ENCODE measurements around the gene KARS1.
A peak's percentile ranks its signal among the peaks of the same experiment; 100 is the strongest.
"Not testable (repeated sequence)": the region's sequence is repeated elsewhere in the genome, so short reads cannot be mapped to it uniquely, and the experiment has no call there.

The KARS1 gene

GRCh38 chr16:75622761-75623605 is 24.5 kb downstream of the KARS1 start, which contains the start of gene ADAT1:
TSS of gene ADAT1 (minus strand) at chr16:75623281. CDS start at chr16:75620799, 2,482 bp downstream.
- DNase-seq, result peak; percentile 99

GRCh38 chr16:75621170-75621477 is 26.3 kb downstream of the KARS1 start:
- peak; percentile 23 for DNase-seq

DNA sequence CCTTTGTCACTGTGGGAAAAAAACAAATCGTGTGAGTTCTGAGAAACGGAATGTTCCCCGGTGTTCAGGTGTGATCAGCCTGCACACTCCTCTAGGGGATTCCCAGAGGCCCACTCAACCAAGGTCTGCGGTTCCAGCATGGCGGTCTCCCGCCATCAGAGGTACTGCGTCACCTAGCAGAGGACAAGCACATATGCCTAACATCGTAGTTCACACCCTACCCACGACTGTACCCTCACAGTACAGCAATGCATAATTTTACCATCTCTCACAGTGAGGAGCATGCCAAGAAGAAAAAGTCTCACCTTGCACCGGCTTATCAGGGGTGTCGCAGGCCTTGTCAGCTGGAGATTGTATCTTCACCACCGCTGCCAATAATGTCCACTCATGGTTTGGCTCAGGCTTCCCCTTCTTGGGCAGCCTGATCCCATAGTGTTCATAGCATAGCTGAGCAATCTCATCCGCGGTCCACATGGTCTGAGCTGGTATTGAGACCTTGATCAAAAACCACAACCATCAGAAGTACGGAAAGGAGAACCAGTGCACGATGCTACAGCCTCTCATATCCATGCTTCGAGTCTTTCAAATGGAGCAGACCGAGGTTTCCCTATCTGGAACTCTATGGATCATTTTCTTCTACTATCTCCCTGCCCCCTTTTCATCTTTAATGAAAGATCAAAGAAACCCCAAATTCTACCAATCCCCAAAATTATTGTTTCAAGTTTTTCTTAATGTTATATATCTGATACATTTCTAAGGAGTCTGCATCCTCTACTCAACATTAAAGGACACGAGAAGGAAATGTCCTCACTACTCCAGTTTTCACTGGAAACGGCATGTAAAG is 26.9 kb downstream of the KARS1 start:
- DNase-seq, result no peak

DNA sequence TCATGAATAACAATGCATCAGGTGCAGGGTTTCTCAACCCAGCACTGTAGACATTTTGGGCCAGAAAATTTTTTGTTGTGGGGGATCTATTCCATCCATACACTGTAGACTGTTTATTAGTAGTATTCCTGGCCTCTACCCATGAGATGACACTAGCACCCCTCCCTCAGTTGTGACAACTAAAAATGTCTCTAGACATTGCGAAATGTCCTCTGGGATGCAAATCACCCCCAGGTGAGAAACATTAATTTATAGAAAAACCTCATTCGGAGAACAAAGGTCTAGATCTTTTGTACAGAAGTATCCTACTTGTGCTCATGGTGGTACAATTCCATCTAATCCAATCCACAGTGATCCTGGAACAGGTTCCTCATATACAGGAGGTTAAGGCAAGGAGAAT is 28.7 kb downstream of the KARS1 start:
- DNase-seq, result no peak

DNA sequence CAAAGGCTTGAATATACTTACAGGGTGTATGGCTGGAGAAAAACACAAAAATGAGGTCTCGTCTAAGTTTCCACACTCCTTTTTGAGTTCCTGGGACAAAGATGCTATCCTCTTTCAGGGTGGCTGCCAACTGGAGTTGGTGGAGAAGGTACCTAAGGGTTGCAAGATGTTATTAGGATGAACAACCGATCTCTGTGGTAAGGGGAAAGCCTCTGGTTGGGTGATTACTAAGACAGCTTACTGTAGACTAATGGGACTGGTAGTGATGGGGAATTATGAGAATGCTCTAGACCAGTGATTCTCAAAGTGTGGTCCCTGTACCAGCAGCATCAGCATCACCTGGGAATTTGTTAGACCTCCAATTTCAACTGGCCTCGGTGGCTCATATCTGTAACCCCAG is 30.3 kb downstream of the KARS1 start:
- DNase-seq, result no peak

- no peak for DNase-seq
Measured at GRCh38 chr16:75616521-75617010, 30.9 kb downstream of the KARS1 start.

GRCh38 chr16:75615619-75616018 is 31.8 kb downstream of the KARS1 start:
- no peak for DNase-seq

GRCh38 chr16:75614066-75614897 is 33.2 kb downstream of the KARS1 start:
- DNase-seq, result peak; percentile 50

DNA sequence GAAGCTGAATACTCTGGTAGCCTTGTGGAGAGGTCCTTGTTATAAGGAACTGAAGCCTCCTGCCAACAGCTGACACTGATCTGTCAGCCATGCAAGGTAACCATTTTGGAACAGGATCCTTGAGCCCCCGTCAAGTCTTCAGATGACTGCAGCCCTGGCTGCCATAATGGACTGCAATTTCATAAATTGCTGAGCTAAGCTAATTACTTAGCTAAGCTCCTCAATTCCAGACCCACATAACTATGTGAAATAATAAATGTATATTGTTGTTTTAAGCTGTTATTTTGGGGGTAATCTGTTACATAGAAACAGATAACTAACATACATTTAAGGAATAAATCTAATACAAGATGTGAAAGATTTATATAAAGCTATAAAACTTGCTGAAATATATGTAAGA is 41.0 kb downstream of the KARS1 start:
- DNase-seq, result no peak

DNA sequence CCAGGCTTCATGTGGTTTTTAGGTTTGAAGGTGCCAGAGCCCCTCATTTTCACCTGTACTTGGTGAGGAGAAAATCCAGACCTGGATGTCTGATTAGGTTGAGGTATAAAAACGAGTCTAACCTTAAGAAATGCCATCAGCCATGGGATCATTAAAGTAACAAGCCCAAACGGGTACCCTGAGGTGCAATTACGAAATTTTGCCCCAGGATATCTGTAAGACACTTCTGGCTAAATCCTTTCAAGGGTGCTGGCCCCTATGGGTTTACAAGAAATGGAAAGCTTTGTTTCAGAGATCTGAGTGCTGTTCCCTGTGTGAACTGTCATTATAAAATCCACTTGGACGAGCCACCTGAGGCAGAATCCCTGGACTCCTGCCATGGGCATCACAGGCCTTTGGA is 44.2 kb downstream of the KARS1 start:
- DNase-seq, result no peak

DNA sequence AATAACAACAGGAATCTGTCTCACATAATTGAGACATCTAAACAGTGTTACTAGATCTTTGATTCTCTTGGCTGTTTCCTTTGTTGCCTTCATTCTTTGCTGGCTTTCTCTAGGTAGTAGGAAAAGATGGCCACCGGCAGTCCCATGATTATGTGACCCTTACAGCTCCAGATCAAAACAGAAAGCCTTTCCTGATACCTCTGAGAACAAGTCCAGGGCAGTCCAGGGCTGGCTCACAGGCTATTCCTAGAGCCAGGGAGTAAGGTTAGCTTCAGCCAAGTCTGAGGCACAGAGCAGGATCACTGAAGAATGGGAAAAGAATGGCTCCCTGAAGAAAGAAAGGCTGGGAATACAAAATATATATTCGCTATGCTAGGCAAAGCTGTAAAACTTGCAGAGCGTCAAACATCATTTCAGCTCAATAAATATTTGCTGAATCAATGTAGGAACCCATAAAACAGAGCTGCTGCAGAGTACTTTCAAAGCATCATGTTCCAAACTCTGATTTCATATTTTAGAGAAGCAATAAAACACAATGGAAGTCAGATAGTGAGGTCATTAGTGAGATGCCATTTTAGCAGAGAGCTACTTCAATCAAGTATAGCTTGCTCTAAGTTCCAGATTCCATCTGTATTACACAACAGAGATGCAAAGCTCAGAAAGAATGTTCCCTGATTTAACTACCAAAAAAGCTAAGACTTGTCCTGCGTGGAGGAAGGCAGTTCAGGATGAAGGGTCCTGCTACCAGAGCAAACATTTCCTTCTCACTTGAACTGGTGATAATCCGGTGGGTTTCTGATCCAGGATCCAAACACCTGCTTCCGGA is 47.8 kb downstream of the KARS1 start:
- DNase-seq, result no peak

GRCh38 chr16:75593825-75594820 is 53.3 kb downstream of the KARS1 start:
- DNase-seq, result no peak

- DNase-seq, result no peak
Measured at GRCh38 chr16:75593308-75593707, 54.2 kb downstream of the KARS1 start.

DNA sequence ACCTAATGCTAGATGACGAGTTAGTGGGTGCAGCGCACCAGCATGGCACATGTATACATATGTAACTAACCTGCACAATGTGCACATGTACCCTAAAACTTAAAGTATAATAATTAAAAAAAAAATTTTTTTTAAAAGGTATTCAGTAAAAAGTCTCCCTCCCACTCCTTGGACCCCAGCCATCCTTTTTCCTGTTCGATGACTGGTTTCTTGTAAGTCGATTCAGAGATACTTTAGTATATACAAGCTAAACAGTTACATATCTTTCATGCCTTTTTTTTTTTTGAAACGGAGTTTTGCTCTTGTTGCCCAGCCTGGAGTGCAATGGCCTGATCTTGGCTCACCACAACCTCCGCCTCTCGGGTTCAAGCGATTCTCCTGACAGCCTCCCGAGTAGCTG is 55.5 kb downstream of the KARS1 start:
- not testable (repeated sequence) for DNase-seq

DNA sequence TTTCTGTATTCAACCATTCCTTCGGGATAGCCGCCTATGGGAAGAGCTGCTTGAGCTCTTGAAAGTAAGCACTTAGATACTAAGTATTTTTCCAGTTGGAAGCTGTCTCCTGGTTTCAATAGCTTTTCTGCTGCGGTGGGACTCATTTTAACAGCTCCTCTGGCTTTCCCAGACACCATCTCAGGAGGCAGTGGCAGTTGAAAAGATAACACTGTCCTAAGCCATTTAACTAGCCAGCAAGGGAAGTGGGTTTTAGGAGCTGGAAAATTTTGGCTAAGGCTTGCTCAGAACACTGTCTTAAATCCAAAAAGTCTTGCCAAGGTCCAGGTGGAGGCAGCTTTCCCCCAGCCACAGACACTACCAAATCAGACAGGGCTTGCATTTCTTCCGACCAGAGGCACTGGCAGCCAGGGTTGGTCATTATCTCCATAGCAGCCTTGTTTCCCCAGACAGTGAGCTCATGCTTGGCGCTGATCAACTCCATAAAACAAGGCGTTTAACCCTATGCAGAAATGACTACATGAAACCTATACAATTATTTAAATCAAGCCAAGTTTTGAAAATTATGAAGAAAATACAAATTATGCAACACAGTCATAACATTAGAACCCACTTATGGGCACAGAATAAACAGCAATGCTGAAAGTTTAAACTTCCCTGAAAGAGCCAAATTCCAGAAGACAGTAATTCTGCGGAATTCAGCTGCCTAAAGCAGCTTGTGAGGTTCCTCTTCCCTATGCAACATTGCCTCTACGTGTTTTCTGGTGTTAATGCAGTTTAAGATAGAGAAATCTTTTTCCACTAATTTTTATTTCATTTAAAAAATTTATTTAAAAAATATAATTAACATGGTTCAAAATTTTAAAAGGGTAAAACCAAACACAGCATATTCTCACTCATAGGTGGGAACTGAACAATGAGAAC is 56.3 kb downstream of the KARS1 start:
- peak; percentile 14 for DNase-seq

DNA sequence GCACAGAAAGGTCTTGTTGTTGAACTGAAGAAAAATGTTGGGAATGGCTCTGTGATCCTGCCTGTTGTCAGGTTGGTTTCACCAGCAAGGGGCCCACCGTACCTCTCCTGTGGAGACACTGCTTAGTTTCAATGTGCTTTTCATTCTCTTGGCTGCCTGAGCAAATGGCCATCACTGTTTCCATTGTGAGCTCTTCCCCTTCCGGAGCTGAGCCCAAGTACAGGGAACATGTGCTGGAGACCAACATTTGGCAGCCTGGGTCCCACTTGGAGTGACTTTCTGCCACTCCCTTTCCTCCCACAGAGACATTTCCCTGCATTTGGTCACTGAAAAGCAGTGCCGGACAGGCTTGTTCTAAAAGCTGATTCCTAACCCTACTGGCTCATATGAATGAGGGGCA is 58.2 kb downstream of the KARS1 start:
- DNase-seq, result no peak

GRCh38 chr16:75588716-75589115 is 58.7 kb downstream of the KARS1 start:
- DNase-seq, result no peak

- DNase-seq, result no peak
Measured at GRCh38 chr16:75584108-75584507, 63.4 kb downstream of the KARS1 start.

DNA sequence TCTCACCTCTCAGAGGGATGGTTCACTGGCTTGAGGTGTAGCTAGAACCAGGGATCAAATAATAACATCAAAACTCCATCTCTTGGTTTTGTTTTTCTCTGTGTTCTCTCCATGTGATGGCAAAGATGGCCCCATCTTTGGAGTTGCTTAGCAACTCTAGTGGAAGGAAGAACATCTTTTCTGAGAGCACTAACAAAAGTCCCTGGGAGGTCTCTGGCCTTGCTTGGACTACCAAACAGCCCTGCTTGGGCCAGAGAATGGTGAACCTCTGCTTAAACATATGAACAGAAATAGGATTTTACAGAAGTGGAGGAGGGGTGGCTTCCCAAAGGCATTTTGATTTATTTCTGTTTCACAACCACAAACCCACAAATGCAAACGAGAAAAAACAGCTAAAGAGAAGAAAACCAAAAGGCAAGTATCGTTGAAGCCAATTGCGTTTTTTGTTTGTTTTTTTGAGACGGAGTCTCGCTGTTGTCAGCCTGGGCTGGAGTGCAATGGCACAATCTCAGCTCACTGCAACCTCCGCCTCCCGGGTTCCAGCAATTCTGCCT is 68.1 kb downstream of the KARS1 start:
- DNase-seq, result no peak
